Measurements from ENCODE around the gene MGAT4C.

DNA sequence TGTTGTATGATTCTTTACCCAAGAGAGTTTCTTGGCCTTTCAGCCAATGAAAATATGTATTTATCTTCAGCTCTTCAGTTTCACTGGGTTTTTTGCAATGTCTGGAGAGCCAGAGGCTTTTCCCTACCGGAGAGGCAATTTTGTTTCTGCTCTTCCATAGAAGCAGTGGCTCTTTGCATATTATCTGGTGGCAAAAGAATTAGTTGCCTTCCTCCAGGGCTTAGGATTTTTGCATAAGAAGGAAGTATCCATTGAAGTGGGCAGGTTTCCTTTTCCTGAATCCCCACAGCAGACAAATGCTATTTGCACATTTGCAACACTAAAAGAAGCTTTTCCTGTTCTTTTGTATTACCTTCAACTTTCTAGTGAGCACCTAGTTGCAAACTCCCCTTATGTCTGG lies 306.9 kb downstream of the MGAT4C start:
- TF ChIP-seq, protein P1, sequence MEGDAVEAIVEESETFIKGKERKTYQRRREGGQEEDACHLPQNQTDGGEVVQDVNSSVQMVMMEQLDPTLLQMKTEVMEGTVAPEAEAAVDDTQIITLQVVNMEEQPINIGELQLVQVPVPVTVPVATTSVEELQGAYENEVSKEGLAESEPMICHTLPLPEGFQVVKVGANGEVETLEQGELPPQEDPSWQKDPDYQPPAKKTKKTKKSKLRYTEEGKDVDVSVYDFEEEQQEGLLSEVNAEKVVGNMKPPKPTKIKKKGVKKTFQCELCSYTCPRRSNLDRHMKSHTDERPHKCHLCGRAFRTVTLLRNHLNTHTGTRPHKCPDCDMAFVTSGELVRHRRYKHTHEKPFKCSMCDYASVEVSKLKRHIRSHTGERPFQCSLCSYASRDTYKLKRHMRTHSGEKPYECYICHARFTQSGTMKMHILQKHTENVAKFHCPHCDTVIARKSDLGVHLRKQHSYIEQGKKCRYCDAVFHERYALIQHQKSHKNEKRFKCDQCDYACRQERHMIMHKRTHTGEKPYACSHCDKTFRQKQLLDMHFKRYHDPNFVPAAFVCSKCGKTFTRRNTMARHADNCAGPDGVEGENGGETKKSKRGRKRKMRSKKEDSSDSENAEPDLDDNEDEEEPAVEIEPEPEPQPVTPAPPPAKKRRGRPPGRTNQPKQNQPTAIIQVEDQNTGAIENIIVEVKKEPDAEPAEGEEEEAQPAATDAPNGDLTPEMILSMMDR (IDR thresholded peaks at IDR 0.05; ENCODE audit: poor library complexity), result no peak
- TF ChIP-seq EZH2phosphoT487 (IDR thresholded peaks at IDR 0.05; ENCODE audit: low read depth, severe bottlenecking, unreplicated experiment) (no peak), EZH2 (IDR thresholded peaks at IDR 0.05; ENCODE audit: borderline replicate concordance) (no peak)

Data from hepatocyte (in vitro differentiated cells).